WTC11 (cell line): Measurements from ENCODE around the gene CBLL2. TPM values are rescaled to one million over a fixed set of nuclear protein-coding genes. Genes with fewer than 3 reads are reported as not detected.

Experiments used
- ATAC-seq: fragments of 200-7000 bp; cut with Tn5 transposase; 2 replicates; pipeline ENCODE4 v1.10.0; 2021; ENCODE audit warnings: mild to moderate bottlenecking, moderate library complexity
- Bru-seq: library from RNA; stranded (reverse); fragments of 400-500 nt; gene quantifications from one replicate; lab custom pipeline; 2021; lab: Mats Ljungman, UMichigan
- CTCF ChIA-PET: fragments of 300-600 bp; sonication (Branson Sonifier 250); formaldehyde crosslinking; loops from one replicate; lab custom pipeline; 2021; ENCODE audit warnings: antibody characterized with exemption; lab: Charles Lee
- POLR2A ChIA-PET: fragments of 350-600 bp; sonication (Branson Sonifier 250); formaldehyde crosslinking; loops from one replicate; lab custom pipeline; 2021; ENCODE audit warnings: antibody characterized with exemption; lab: Charles Lee
- DNase-seq: peaks from one replicate; pipeline ENCODE4 v3.0.0; 2021; ENCODE audit warnings: low spot score
- H3K27ac Mint-ChIP-seq: 2 replicates; pipeline ENCODE4 v1.8.0; 2021; ENCODE audit warnings: mixed read lengths
- H3K27me3 Mint-ChIP-seq: 2 replicates; pipeline ENCODE4 v1.8.0; 2021; ENCODE audit warnings: low read depth, mild to moderate bottlenecking, moderate library complexity, mixed read lengths
- H3K36me3 Mint-ChIP-seq: 2 replicates; pipeline ENCODE4 v1.8.0; 2021; ENCODE audit warnings: mixed read lengths
- H3K4me1 Mint-ChIP-seq: 2 replicates; pipeline ENCODE4 v1.8.0; 2022; ENCODE audit warnings: mixed read lengths
- H3K4me3 Mint-ChIP-seq: 2 replicates; pipeline ENCODE4 v1.8.0; 2021; ENCODE audit warnings: mild to moderate bottlenecking, moderate library complexity, mixed read lengths
- H3K9me3 Mint-ChIP-seq: 2 replicates; pipeline ENCODE4 v1.8.0; 2021; ENCODE audit warnings: mixed read lengths
- CREB1 ChIP-seq: sonication (generic); formaldehyde crosslinking; IDR thresholded peaks from 2 replicates; pipeline ENCODE4 v1.8.0; 2023; ENCODE audit warnings: mild to moderate bottlenecking, missing genetic modification reagents
- E2F1 ChIP-seq: sonication (generic); formaldehyde crosslinking; IDR thresholded peaks from 2 replicates; pipeline ENCODE4 v1.8.0; 2022; ENCODE audit warnings: mild to moderate bottlenecking, missing genetic modification reagents
- E2F5 ChIP-seq: sonication (generic); formaldehyde crosslinking; IDR thresholded peaks from 2 replicates; pipeline ENCODE4 v1.8.1; 2022; ENCODE audit warnings: mild to moderate bottlenecking, moderate library complexity, missing genetic modification reagents
- ELF4 ChIP-seq: sonication (generic); formaldehyde crosslinking; IDR thresholded peaks from 2 replicates; pipeline ENCODE4 v1.8.1; 2022; ENCODE audit warnings: low read depth, mild to moderate bottlenecking, moderate library complexity, missing genetic modification reagents
- FOXP4 ChIP-seq: sonication (generic); formaldehyde crosslinking; IDR thresholded peaks from 2 replicates; pipeline ENCODE4 v1.8.0; 2022; ENCODE audit warnings: mild to moderate bottlenecking, missing genetic modification reagents
- HMGA2 ChIP-seq: fragments of 250-450 bp; sonication (Bioruptor Pico); IDR thresholded peaks from 2 replicates; pipeline ENCODE4 v1.4.0; 2021; ENCODE audit warnings: mild to moderate bottlenecking, moderate library complexity
- JUN ChIP-seq: sonication (generic); formaldehyde crosslinking; IDR thresholded peaks from 2 replicates; pipeline ENCODE4 v1.8.0; 2023; ENCODE audit warnings: mild to moderate bottlenecking, missing genetic modification reagents
- MAX ChIP-seq: sonication (generic); formaldehyde crosslinking; IDR thresholded peaks from 2 replicates; pipeline ENCODE4 v1.8.0; 2022; ENCODE audit warnings: mild to moderate bottlenecking, missing genetic modification reagents
- MLX ChIP-seq: sonication (generic); formaldehyde crosslinking; IDR thresholded peaks from 2 replicates; pipeline ENCODE4 v1.8.1; 2023; ENCODE audit warnings: mild to moderate bottlenecking, missing genetic modification reagents, moderate library complexity
- MXD4 ChIP-seq: fragments of 250-450 bp; sonication (Bioruptor Pico); IDR thresholded peaks from 2 replicates; pipeline ENCODE4 v1.8.0; 2021; ENCODE audit warnings: mild to moderate bottlenecking, moderate library complexity, borderline replicate concordance
- NFE2L1 ChIP-seq: sonication (generic); formaldehyde crosslinking; IDR thresholded peaks from 2 replicates; pipeline ENCODE4 v1.8.1; 2023; ENCODE audit warnings: missing genetic modification reagents
- NR2C2 ChIP-seq: sonication (generic); formaldehyde crosslinking; IDR thresholded peaks from 2 replicates; pipeline ENCODE4 v1.8.0; 2022; ENCODE audit warnings: mild to moderate bottlenecking, missing genetic modification reagents
- PREB ChIP-seq: sonication (generic); formaldehyde crosslinking; IDR thresholded peaks from 2 replicates; pipeline ENCODE4 v1.8.1; 2022; ENCODE audit warnings: mild to moderate bottlenecking, missing genetic modification reagents, moderate library complexity, borderline replicate concordance
- RELA ChIP-seq: sonication (generic); formaldehyde crosslinking; IDR thresholded peaks from 2 replicates; pipeline ENCODE4 v1.8.1; 2022; ENCODE audit warnings: missing genetic modification reagents, mild to moderate bottlenecking, borderline replicate concordance
- SMAD3 ChIP-seq: sonication (generic); formaldehyde crosslinking; IDR thresholded peaks from 2 replicates; pipeline ENCODE4 v1.8.0; 2022; ENCODE audit warnings: missing genetic modification reagents, mild to moderate bottlenecking, borderline replicate concordance
- TEAD4 ChIP-seq: sonication (generic); formaldehyde crosslinking; IDR thresholded peaks from 2 replicates; pipeline ENCODE4 v1.8.0; 2022; ENCODE audit warnings: mild to moderate bottlenecking, missing genetic modification reagents
- ZNF281 ChIP-seq: sonication (generic); formaldehyde crosslinking; IDR thresholded peaks from 2 replicates; pipeline ENCODE4 v1.8.0; 2023; ENCODE audit warnings: mild to moderate bottlenecking, missing genetic modification reagents
- ZNF317 ChIP-seq: sonication (generic); formaldehyde crosslinking; IDR thresholded peaks from 2 replicates; pipeline ENCODE4 v1.8.1; 2023; ENCODE audit warnings: low read depth, mild to moderate bottlenecking, moderate library complexity, missing genetic modification reagents, borderline replicate concordance
- ZNF512 ChIP-seq: sonication (generic); formaldehyde crosslinking; IDR thresholded peaks from 2 replicates; pipeline ENCODE4 v1.8.1; 2022; ENCODE audit warnings: missing genetic modification reagents, borderline replicate concordance
- ZNF532 ChIP-seq: fragments of 250-450 bp; sonication (Bioruptor Pico); IDR thresholded peaks from 2 replicates; pipeline ENCODE4 v1.9.0; 2021; ENCODE audit warnings: mild to moderate bottlenecking, borderline replicate concordance
- long read RNA-seq, 3 experiments: library from RNA in 1 of 3; library from capped mRNA in 1 of 3; library from polyadenylated mRNA in 1 of 3; unstranded in 2 of 3; stranded (forward) in 1 of 3; transcript quantifications; one replicate each; pipeline ENCODE4 v2.0.0, GENCODE V29; 2021
- total RNA-seq: library from RNA; stranded (reverse); gene quantifications from 3 replicates; pipeline ENCODE4 v1.2.3, GENCODE V29; 2021

Gene CBLL2
- total RNA-seq (not detected in 3 replicates), Bru-seq, nascent RNA (not detected)
- long read RNA-seq, experiment 1: 0 reads
- long read RNA-seq, experiment 2: 0 reads
- long read RNA-seq, experiment 3: 0 reads

- Mint-ChIP-seq H3K27me3 (no peaks in the 10 kb centered on the region), H3K27ac (no peak within 1 kb of the TSS), H3K4me3 (no peak within 1 kb of the TSS), H3K36me3 (no peaks in the 10 kb centered on the region), H3K4me1 (no peaks in the 10 kb centered on the region), H3K9me3 (no peaks in the 10 kb centered on the region)
- ATAC-seq (no peak), DNase-seq (no peak)
- ChIA-PET CTCF (no interaction called here), POLR2A (no interaction called here)
- no peak for TF ChIP-seq E2F1 (CRISPR knock-in tag)
- TF ChIP-seq SMAD3 (CRISPR knock-in tag): no peak
- no peak for TF ChIP-seq MXD4 (CRISPR knock-in tag)
- no peak for TF ChIP-seq CREB1
- no peak for TF ChIP-seq NFE2L1 (CRISPR knock-in tag)
- no peak for TF ChIP-seq RELA (CRISPR knock-in tag)
- TF ChIP-seq FOXP4: no peak
- TF ChIP-seq PREB (CRISPR knock-in tag): no peak
- no peak for TF ChIP-seq ZNF532 (CRISPR knock-in tag)
- no peak for TF ChIP-seq NR2C2 (CRISPR knock-in tag)
- no peak for TF ChIP-seq ZNF317 (CRISPR knock-in tag)
- TF ChIP-seq HMGA2 (CRISPR knock-in tag): no peak
Observed at GRCh38 chrX:22272613-22273012, at the start of gene CBLL2. Gene CBLL2, plus strand, starts transcription at chrX:22272913. Its CDS starts 79 bp downstream, at chrX:22272992.

- Mint-ChIP-seq H3K27me3 (no peaks in the 10 kb centered on the region), H3K27ac (no peak overlapping the region), H3K9me3 (no peaks in the 10 kb centered on the region), H3K36me3 (no peaks in the 10 kb centered on the region), H3K4me3 (no peak overlapping the region), H3K4me1 (no peaks in the 10 kb centered on the region)
- ATAC-seq (no peak), DNase-seq (peak; percentile 7)
- CTCF ChIA-PET: interaction anchor here (0.7 kb wide), 1 partner anchor 44 kb away, joined by 3 read pairs; no protein-coding TSS in a partner anchor
- POLR2A ChIA-PET: interaction anchor here (0.6 kb wide), 1 partner anchor 337 kb away, joined by 3 read pairs; no protein-coding TSS in a partner anchor
- TF ChIP-seq MAX (CRISPR knock-in tag) (no peak), ZNF281 (CRISPR knock-in tag) (no peak), JUN (CRISPR knock-in tag) (no peak), TEAD4 (CRISPR knock-in tag) (no peak), ZNF512 (no peak), MLX (CRISPR knock-in tag) (no peak), ELF4 (no peak), E2F5 (CRISPR knock-in tag) (no peak)
Observed at GRCh38 chrX:22234380-22234779, 38.3 kb upstream of the CBLL2 start.
